Thyroid gland (tissue), 4 donors: ENCODE measurements around the gene COL12A1. TPM values are rescaled to one million over a fixed set of nuclear protein-coding genes. Genes with fewer than 3 reads are reported as not detected.

Experiments
- DNase-seq, 2 donors: peaks; one replicate each; pipeline ENCODE4 v3.0.0-alpha.2; 2019
- H3K27ac ChIP-seq, 3 donors: fragments of 200-600 bp; sonication (generic); 1 replicate in 2 of 3; 2 replicates in 1 of 3; pipeline ENCODE4 v1.5.1; 2016 to 2019; ENCODE audit warnings: mild to moderate bottlenecking in 1 of 3, moderate library complexity in 1 of 3
- H3K27me3 ChIP-seq: fragments of 200-600 bp; sonication (generic); one replicate; pipeline ENCODE4 v1.5.1; 2019
- H3K36me3 ChIP-seq, 2 donors: fragments of 200-600 bp; sonication (generic); one replicate each; pipeline ENCODE4 v1.5.1; 2016 to 2019
- H3K4me1 ChIP-seq, 2 donors: fragments of 200-600 bp; sonication (generic); one replicate each; pipeline ENCODE4 v1.5.1; 2017 to 2019
- H3K4me3 ChIP-seq, 3 donors: fragments of 200-600 bp; sonication (generic); replicated peaks in 1 of 3; 1 replicate in 2 of 3; 2 replicates in 1 of 3; pipeline ENCODE4 v1.5.1; 2016; ENCODE audit warnings: mild to moderate bottlenecking in 1 of 3
- H3K9me3 ChIP-seq: fragments of 200-600 bp; sonication (generic); one replicate; pipeline ENCODE4 v1.5.1; 2017
- POLR2A ChIP-seq, 2 donors: fragments of 450-650 bp; IDR thresholded peaks; one replicate each; pipeline ENCODE4 v1.6.1; 2017; ENCODE audit warnings: antibody characterized with exemption in 2 of 2, mild to moderate bottlenecking in 2 of 2, moderate library complexity in 1 of 2
- WGBS, 2 donors: methylation state at CpG; one replicate each; pipeline ENCODE4 v1.1.5; 2017; 5-methylcytosine and 5-hydroxymethylcytosine counted together
- intact Hi-C: fragments of 100-400 bp; cut with DNase I; formaldehyde crosslinking; loops from one replicate; pipeline ENCODE4 v1.15.1; 2023
- total RNA-seq, 4 donors: library from RNA; depleted of rRNA; stranded (reverse); fragments of >200 nt; gene quantifications; one replicate each; pipeline ENCODE4 v1.2.3, GENCODE V29; 2016
- TF ChIP-seq, protein P1 (sequence below), 6 experiments: fragments of 200-600 bp in 3 of 6; fragments of 450-650 bp in 3 of 6; sonication (generic) in 3 of 6; IDR thresholded peaks; one replicate each; pipeline ENCODE4 v1.5.1; 2016 to 2019; ENCODE audit warnings: antibody characterized with exemption in 6 of 6, mild to moderate bottlenecking in 2 of 6, inconsistent platforms in 1 of 6, moderate library complexity in 1 of 6

COL12A1 gene
- total RNA-seq, 4 donors from 2014 or later, result 17.2 to 52.9 (median 27.0) TPM

DNA sequence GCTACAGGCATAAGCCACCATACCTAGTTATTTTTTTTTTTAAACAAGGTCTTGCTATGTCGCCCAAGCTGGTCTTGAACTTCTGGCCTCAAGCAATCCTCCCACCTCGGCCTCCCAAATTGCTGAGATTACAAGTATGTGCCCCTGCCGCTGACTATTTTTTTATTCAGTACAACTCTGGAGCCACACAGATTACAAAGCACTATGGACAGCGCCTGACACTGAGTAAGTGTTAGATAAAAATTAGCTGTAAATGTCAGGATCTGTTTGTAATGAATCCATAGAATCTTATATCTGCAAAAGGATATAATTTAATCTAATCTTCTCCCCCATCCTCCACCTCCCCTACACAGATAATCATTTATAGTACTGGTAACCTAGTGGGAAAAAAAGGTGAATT is 15.3 kb upstream of the COL12A1 start:
- no peak overlapping the region for H3K4me3 ChIP-seq
- TF ChIP-seq, protein P1, sequence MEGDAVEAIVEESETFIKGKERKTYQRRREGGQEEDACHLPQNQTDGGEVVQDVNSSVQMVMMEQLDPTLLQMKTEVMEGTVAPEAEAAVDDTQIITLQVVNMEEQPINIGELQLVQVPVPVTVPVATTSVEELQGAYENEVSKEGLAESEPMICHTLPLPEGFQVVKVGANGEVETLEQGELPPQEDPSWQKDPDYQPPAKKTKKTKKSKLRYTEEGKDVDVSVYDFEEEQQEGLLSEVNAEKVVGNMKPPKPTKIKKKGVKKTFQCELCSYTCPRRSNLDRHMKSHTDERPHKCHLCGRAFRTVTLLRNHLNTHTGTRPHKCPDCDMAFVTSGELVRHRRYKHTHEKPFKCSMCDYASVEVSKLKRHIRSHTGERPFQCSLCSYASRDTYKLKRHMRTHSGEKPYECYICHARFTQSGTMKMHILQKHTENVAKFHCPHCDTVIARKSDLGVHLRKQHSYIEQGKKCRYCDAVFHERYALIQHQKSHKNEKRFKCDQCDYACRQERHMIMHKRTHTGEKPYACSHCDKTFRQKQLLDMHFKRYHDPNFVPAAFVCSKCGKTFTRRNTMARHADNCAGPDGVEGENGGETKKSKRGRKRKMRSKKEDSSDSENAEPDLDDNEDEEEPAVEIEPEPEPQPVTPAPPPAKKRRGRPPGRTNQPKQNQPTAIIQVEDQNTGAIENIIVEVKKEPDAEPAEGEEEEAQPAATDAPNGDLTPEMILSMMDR (IDR thresholded peaks at IDR 0.05), result no peak
- no peak for TF ChIP-seq POLR2A (IDR thresholded peaks at IDR 0.05)
- H3K27me3 ChIP-seq, result no peaks in the 10 kb centered on the region
- H3K9me3 ChIP-seq, result no peaks in the 10 kb centered on the region
- no peaks in the 10 kb centered on the region for H3K4me1 ChIP-seq
- 89 to 91% methylated on average over 4 of the region's 4 CpGs for WGBS, 2 donors
- H3K27ac ChIP-seq, result no peak overlapping the region
- DNase-seq, result no peak
- intact Hi-C loops, result no loop called here
- no peaks in the 10 kb centered on the region for H3K36me3 ChIP-seq

DNA sequence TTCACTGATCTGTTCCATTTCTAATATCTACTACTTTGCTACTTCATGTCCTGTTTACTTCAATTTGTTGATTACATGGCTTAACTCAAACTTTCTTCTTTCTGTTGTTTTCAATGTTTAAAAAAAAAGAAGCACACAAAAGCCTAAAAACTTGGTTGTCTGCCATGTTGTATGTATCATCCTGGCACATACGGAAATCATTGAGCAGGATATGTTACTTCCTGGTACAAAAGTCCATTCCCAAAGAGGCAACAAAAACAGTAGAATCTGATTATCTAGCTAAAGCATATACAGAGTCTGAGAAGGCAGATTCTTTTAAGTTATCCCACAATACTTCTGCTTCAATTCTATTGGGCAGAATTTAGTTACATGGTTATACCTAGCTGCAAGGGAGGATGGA is 14.5 kb upstream of the COL12A1 start:
- Histone ChIP-seq H3K36me3 (no peaks in the 10 kb centered on the region), H3K27ac (no peak overlapping the region), H3K4me1 (no peaks in the 10 kb centered on the region), H3K4me3 (no peak overlapping the region), H3K27me3 (no peaks in the 10 kb centered on the region), H3K9me3 (no peaks in the 10 kb centered on the region)
- TF ChIP-seq, protein P1 (IDR thresholded peaks at IDR 0.05), result no peak
- no peak for TF ChIP-seq POLR2A (IDR thresholded peaks at IDR 0.05)
- WGBS, 2 donors, result 63 to 69% methylated on average over 1 of the region's 1 CpG
- no peak for DNase-seq
- intact Hi-C loops, result no loop called here

DNA sequence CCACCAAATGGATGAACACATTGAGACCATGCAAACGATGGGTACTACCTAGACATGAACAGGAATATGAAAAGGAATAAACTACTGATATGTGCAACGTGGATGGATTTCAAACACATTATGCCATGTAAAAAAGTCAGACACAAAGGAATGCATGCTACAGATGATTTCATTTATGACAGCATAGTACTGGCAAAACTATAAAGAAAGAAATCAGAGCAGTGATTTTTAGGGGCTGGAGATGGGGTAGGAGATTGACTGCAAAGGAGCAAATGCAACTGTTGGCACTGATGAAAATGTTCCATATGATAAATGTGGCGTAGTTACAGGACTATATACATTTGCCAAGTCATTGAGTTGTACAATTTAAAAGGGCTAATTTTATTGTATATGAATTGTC is 13.4 kb upstream of the COL12A1 start:
- WGBS, 2 donors, result 85% methylated on average over 3 of the region's 3 CpGs
- Histone ChIP-seq H3K9me3 (no peaks in the 10 kb centered on the region), H3K36me3 (no peaks in the 10 kb centered on the region), H3K4me3 (no peak overlapping the region), H3K4me1 (no peaks in the 10 kb centered on the region), H3K27ac (no peak overlapping the region), H3K27me3 (no peaks in the 10 kb centered on the region)
- DNase-seq, result no peak
- intact Hi-C loops, result no loop called here
- TF ChIP-seq POLR2A (IDR thresholded peaks at IDR 0.05), result no peak
- TF ChIP-seq, protein P1 (IDR thresholded peaks at IDR 0.05), result no peak

DNA sequence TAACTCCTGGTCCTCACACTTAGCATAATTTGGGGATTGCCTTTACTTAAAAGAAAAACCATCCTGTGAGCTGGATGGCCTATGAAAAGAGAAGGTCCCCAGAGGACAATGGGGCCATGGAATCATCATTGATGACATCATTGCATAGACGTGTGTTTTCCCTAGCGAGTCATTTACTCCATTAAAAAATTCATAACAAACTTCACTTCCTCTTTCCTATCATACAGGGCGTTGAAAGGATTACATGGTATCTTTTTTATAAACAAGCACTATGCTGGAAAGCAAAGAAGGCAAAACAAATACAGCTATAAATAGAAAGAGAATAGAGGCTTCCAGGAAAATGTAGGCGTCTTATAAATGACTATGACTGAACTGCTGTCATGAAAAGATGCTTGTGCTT is 11.3 kb upstream of the COL12A1 start:
- WGBS, 2 donors, result 54 to 59% methylated on average over 4 of the region's 4 CpGs
- no peak for DNase-seq
- Histone ChIP-seq H3K36me3 (no peaks in the 10 kb centered on the region), H3K4me3 (no peak overlapping the region), H3K9me3 (no peaks in the 10 kb centered on the region), H3K27ac (no peak overlapping the region), H3K4me1 (no peaks in the 10 kb centered on the region), H3K27me3 (no peaks in the 10 kb centered on the region)
- intact Hi-C loops, result no loop called here
- TF ChIP-seq, protein P1 (IDR thresholded peaks at IDR 0.05), result no peak
- no peak for TF ChIP-seq POLR2A (IDR thresholded peaks at IDR 0.05)

DNA sequence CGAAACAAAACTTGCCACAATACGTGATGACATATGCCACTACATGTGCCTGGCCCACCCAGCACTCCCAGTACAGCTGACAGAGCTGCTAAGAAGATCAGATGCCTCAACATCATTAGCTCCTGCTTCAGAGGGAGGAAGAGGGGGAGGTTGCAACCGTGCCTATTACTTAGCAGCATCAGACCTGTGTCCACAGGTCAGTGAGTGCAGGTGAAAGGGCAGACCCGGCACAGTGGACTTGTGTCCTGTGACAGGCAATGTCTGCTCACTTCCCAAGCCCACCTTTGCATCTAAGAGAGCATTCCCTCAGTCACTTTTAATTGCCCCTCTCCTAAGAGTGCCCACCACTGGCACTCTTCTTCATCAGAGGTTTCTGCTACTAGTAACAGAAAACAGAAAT is 9.4 kb upstream of the COL12A1 start:
- 74 to 86% methylated on average over 4 of the region's 4 CpGs for WGBS, 2 donors
- no peak overlapping the region for H3K27ac ChIP-seq
- no peak for TF ChIP-seq POLR2A (IDR thresholded peaks at IDR 0.05)
- TF ChIP-seq, protein P1 (IDR thresholded peaks at IDR 0.05), result no peak
- no peaks in the 10 kb centered on the region for H3K9me3 ChIP-seq
- DNase-seq, result no peak
- H3K4me1 ChIP-seq, result no peaks in the 10 kb centered on the region
- intact Hi-C loops, result no loop called here
- no peaks in the 10 kb centered on the region for H3K27me3 ChIP-seq
- H3K36me3 ChIP-seq, result no peaks in the 10 kb centered on the region
- H3K4me3 ChIP-seq, result no peak overlapping the region
